PC-9 (cell line): ENCODE measurements around the gene NFE2L3.
"Not testable (repeated sequence)": the region's sequence is repeated elsewhere in the genome, so short reads cannot be mapped to it uniquely, and the experiment has no call there.

Source experiments
- CTCF ChIP-seq: fragments of 200-600 bp; sonication (generic); conservative IDR thresholded peaks from 2 replicates; pipeline ENCODE4 v1.6.1; 2017; ENCODE audit warnings: mixed run types, antibody characterized with exemption, mild to moderate bottlenecking, moderate library complexity
- EZH2 ChIP-seq: fragments of 200-600 bp; sonication (generic); IDR thresholded peaks from 2 replicates; pipeline ENCODE4 v1.8.0; 2017; ENCODE audit warnings: antibody characterized with exemption, low read depth

DNA sequence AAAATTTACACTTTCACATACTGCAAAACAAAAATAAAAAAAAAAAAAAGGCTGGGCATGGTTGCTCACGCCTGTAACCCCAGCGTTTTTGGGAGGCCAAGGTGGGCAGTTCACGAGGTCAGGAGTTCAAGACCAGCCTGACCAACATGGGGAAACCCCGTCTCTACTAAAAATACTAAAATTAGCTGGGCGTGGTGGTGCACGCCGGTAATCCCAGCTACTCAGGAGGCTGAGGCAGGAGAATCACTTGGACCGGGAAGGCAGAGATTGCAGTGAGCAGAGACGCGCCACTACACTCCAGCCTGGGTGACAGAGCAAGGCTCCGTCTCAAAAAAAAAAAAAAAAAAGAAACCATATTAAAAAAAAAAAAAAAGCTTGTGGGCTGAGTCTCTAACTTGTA lies 42.8 kb downstream of the NFE2L3 start:
- TF ChIP-seq CTCF, EZH2: not testable (repeated sequence)
